Kidney (tissue), 14 donors: ENCODE measurements around the gene KLRF2. TPM values are rescaled to one million over a fixed set of nuclear protein-coding genes. Genes with fewer than 3 reads are reported as not detected.
"Not testable (repeated sequence)": the region's sequence is repeated elsewhere in the genome, so short reads cannot be mapped to it uniquely, and the experiment has no call there.

ENCODE experiments used
- DNase-seq, 5 donors: peaks; one replicate each; pipeline ENCODE4 v3.0.0-alpha.2; 2013 to 2020
- FAIRE-seq: peaks from 2 replicates; lab custom pipeline; 2012; peaks lifted over from hg19 to GRCh38; lab: Jason Lieb, UNC
- H3K27ac ChIP-seq, 2 donors: one replicate each; pipeline ENCODE4 v1.7.0; 2013; ENCODE audit warnings: low read depth in 2 of 2, low read length in 2 of 2, inconsistent platforms in 1 of 2
- H3K27me3 ChIP-seq: one replicate; pipeline ENCODE4 v1.7.1; 2013; ENCODE audit warnings: low read length, inconsistent platforms; ENCODE audit not compliant: control insufficient read depth, insufficient read depth
- H3K36me3 ChIP-seq, 3 donors: one replicate each; pipeline versions ENCODE4 v1.7.0 to v1.7.1; 2013; ENCODE audit warnings: low read length in 3 of 3, control low read depth in 1 of 3, inconsistent platforms in 1 of 3; ENCODE audit not compliant: insufficient read depth in 3 of 3, control insufficient read depth in 2 of 3
- H3K4me1 ChIP-seq, 3 donors: one replicate each; pipeline versions ENCODE4 v1.7.0 to v1.7.1; 2013; ENCODE audit warnings: low read length in 3 of 3, inconsistent platforms in 1 of 3, low read depth in 1 of 3; ENCODE audit not compliant: control insufficient read depth in 2 of 3, insufficient read depth in 2 of 3
- H3K4me3 ChIP-seq, 3 donors: one replicate each; pipeline versions ENCODE4 v1.7.0 to v1.8.1; 2013; ENCODE audit warnings: low read length in 3 of 3, control low read depth in 1 of 3, inconsistent platforms in 1 of 3
- H3K9ac ChIP-seq, 3 donors: one replicate each; pipeline versions ENCODE4 v1.7.0 to v1.7.1; 2013; ENCODE audit warnings: low read length in 3 of 3, control low read depth in 1 of 3, inconsistent platforms in 1 of 3
- H3K9me3 ChIP-seq, 3 donors: one replicate each; pipeline versions ENCODE4 v1.7.0 to v1.7.1; 2013; ENCODE audit warnings: low read length in 3 of 3, control low read depth in 1 of 3, inconsistent platforms in 1 of 3; ENCODE audit not compliant: control insufficient read depth in 2 of 3, insufficient read depth in 1 of 3
- CTCF ChIP-seq: IDR thresholded peaks from 3 replicates; pipeline ENCODE4 v1.5.1; 2012; ENCODE audit warnings: mild to moderate bottlenecking, moderate library complexity, borderline replicate concordance; ENCODE audit not compliant: insufficient read depth; ENCODE audit errors: extremely low read depth
- intact Hi-C: fragments of 100-400 bp; cut with DNase I; formaldehyde crosslinking; loops from one replicate; pipeline ENCODE4 v1.11.1; 2022
- polyA plus RNA-seq: library from polyadenylated mRNA; stranded (reverse); fragments of 350-450 nt; fragmentation: Illumina TruSeq; extraction: RNeasy Lipid Tissue Mini Kit (QIAGEN cat#74804); gene quantifications from one replicate; pipeline ENCODE4 v1.2.3, GENCODE V29; 2014; ENCODE audit warnings: low read depth, low replicate concordance; ENCODE audit not compliant: insufficient read depth
- total RNA-seq: library from RNA; stranded (reverse); fragmentation: NEBNext Ultra II Directional; extraction: Animal tissue kit (Norgen Biotek cat#: 25700); gene quantifications from one replicate; pipeline ENCODE4 v1.2.1, GENCODE V29; 2021
- donor health status: control.
- donor health status: control.
- donor health status: control.
- donor health status: control.
- donor health status: control.
- donor health status: DM: yes; HTN: yes; CAD: no.
- donor health status: Normal renal cell carcinoma (clear cell type).

KLRF2 gene
- total and polyA plus RNA-seq, 2 donors from 2014 or later, result not detected

GRCh38 chr12:9872742-9873141 lies 8.5 kb upstream of the KLRF2 start:
- no peaks in the 10 kb centered on the region for H3K27me3 ChIP-seq
- TF ChIP-seq CTCF, result no peak
- no peaks in the 10 kb centered on the region for H3K9me3 ChIP-seq
- H3K27ac ChIP-seq, result no peak overlapping the region
- H3K4me3 ChIP-seq, result no peak overlapping the region
- no peak for FAIRE-seq
- no peaks in the 10 kb centered on the region for H3K36me3 ChIP-seq
- no peak overlapping the region for H3K9ac ChIP-seq
- H3K4me1 ChIP-seq, result no peaks in the 10 kb centered on the region
- intact Hi-C loops, result no loop called here
- no peak for DNase-seq

GRCh38 chr12:9876120-9876519 lies 5.2 kb upstream of the KLRF2 start:
- intact Hi-C loops, H3K27me3 ChIP-seq, DNase-seq, H3K9me3 ChIP-seq, H3K4me3 ChIP-seq, H3K36me3 ChIP-seq, FAIRE-seq, H3K9ac ChIP-seq, H3K27ac ChIP-seq, H3K4me1 ChIP-seq: not testable (repeated sequence)

- H3K27me3 ChIP-seq, result no peaks in the 10 kb centered on the region
- no peaks in the 10 kb centered on the region for H3K36me3 ChIP-seq
- DNase-seq, result no peak
- H3K9me3 ChIP-seq, result no peaks in the 10 kb centered on the region
- H3K9ac ChIP-seq, result no peak overlapping the region
- intact Hi-C loops, result no loop called here
- no peak for FAIRE-seq
- H3K4me1 ChIP-seq, result no peaks in the 10 kb centered on the region
- no peak overlapping the region for H3K27ac ChIP-seq
- no peak for TF ChIP-seq CTCF
- no peak overlapping the region for H3K4me3 ChIP-seq
Measured at GRCh38 chr12:9880532-9881078, 684 bp upstream of the KLRF2 start.

- H3K9ac ChIP-seq, result no peak overlapping the region
- DNase-seq, result no peak
- TF ChIP-seq CTCF, result no peak
Measured at GRCh38 chr12:9881988-9882387, 699 bp downstream of the KLRF2 start.

More at GRCh38 chr12:9881988-9882387, 699 bp downstream of the KLRF2 start:
- no peaks in the 10 kb centered on the region for H3K36me3 ChIP-seq
- H3K4me1 ChIP-seq, result no peaks in the 10 kb centered on the region
- intact Hi-C loops, result no loop called here
- FAIRE-seq, result no peak
- no peaks in the 10 kb centered on the region for H3K27me3 ChIP-seq
- no peak overlapping the region for H3K4me3 ChIP-seq
- no peaks in the 10 kb centered on the region for H3K9me3 ChIP-seq
- no peak overlapping the region for H3K27ac ChIP-seq
